Occipital lobe (tissue), 2 donors: Measurements from ENCODE around the gene LMO1. TPM values are rescaled to one million over a fixed set of nuclear protein-coding genes. Genes with fewer than 3 reads are reported as not detected.

Experiments
- DNase-seq: peaks from one replicate; lab custom pipeline; 2025; lab: John Stamatoyannopoulos, UW
- total RNA-seq: library from RNA; depleted of rRNA; stranded (reverse); fragments of >200 nt; gene quantifications from one replicate; pipeline ENCODE4 v1.2.3, GENCODE V29; 2014

LMO1 gene
- total RNA-seq, 1 donor from 2014 or later = 1.9 TPM

- no peak for DNase-seq
Observed at GRCh38 chr11:8229299-8230177, 34.1 kb downstream of the LMO1 start.

GRCh38 chr11:8228231-8228630, 35.4 kb downstream of the LMO1 start:
- DNase-seq = no peak

GRCh38 chr11:8227156-8228152, 36.2 kb downstream of the LMO1 start:
- DNase-seq = no peak

- DNase-seq = no peak
Observed at GRCh38 chr11:8225589-8226036, 38.1 kb downstream of the LMO1 start.

GRCh38 chr11:8224711-8225110, 39.0 kb downstream of the LMO1 start:
- no peak for DNase-seq

- DNase-seq = no peak
Observed at GRCh38 chr11:8224161-8224591, 39.5 kb downstream of the LMO1 start.

GRCh38 chr11:8223513-8223900, 40.2 kb downstream of the LMO1 start:
- DNase-seq = no peak

- no peak for DNase-seq
Observed at GRCh38 chr11:8222820-8223512, 40.7 kb downstream of the LMO1 start.

- DNase-seq = no peak
Observed at GRCh38 chr11:8221917-8222495, 41.7 kb downstream of the LMO1 start.

GRCh38 chr11:8221046-8221723, 42.5 kb downstream of the LMO1 start:
- DNase-seq = no peak

GRCh38 chr11:8220261-8221045, 43.2 kb downstream of the LMO1 start:
- DNase-seq = no peak

GRCh38 chr11:8219257-8220021, 44.2 kb downstream of the LMO1 start:
- DNase-seq = peak; percentile 4

GRCh38 chr11:8218840-8219239, 44.8 kb downstream of the LMO1 start:
- DNase-seq = no peak

GRCh38 chr11:8218409-8218808, 45.3 kb downstream of the LMO1 start:
- no peak for DNase-seq

- no peak for DNase-seq
Observed at GRCh38 chr11:8217926-8218325, 45.8 kb downstream of the LMO1 start.

- no peak for DNase-seq
Observed at GRCh38 chr11:8217136-8217535, 46.5 kb downstream of the LMO1 start.

GRCh38 chr11:8213376-8213775, 50.3 kb downstream of the LMO1 start:
- DNase-seq = no peak

- DNase-seq = no peak
Observed at GRCh38 chr11:8209208-8209807, 54.4 kb downstream of the LMO1 start.
